K562 (cell line): ENCODE measurements around the gene ST7. TPM values are rescaled to one million over a fixed set of nuclear protein-coding genes. Genes with fewer than 3 reads are reported as not detected.

Source experiments
- ATAC-seq: fragments of 200-7000 bp; cut with Tn5 transposase; 3 replicates; pipeline ENCODE4 v1.9.1; 2020; ENCODE audit warnings: moderate library complexity
- BruUV-seq: library from RNA; stranded (reverse); fragments of 400-500 nt; replicated peaks from 2 replicates; lab custom pipeline; 2021; lab: Mats Ljungman, UMichigan
- CTCF ChIA-PET: fragments of 300-600 bp; formaldehyde crosslinking; extraction: SDS; loops from one replicate; lab custom pipeline; 2021; ENCODE audit warnings: low intra/inter-chr PET ratio; lab: Yijun Ruan, JAX
- POLR2A ChIA-PET: fragments of 300-600, 350-650 bp; sonication (Branson Sonifier 250); formaldehyde crosslinking; extraction: SDS; loops from one replicate; lab custom pipeline; 2021; ENCODE audit warnings: antibody characterized with exemption, inconsistent platforms; lab: Yijun Ruan, JAX
- DNase-seq, 4 experiments: peaks; one replicate each; pipeline versions ENCODE4 v3.0.0 to v3.0.0-alpha.2; 2011 to 2018; ENCODE audit warnings: low spot score in 3 of 4, mixed read lengths in 3 of 4; ENCODE audit errors: extremely low read depth in 1 of 4
- FAIRE-seq: peaks from 2 replicates; lab custom pipeline; 2011; peaks lifted over from hg19 to GRCh38; lab: Jason Lieb, UNC
- H2AFZ ChIP-seq: 2 replicates; pipeline ENCODE4 v1.6.0; 2011; ENCODE audit warnings: low read depth, low read length, control low read depth, inconsistent platforms
- H3K27ac ChIP-seq: fragments of 200-600 bp; 3 replicates; pipeline ENCODE4 v1.8.0; 2011; ENCODE audit warnings: low read depth, mild to moderate bottlenecking, control low read depth, inconsistent platforms, low read length, moderate library complexity, mixed read lengths; ENCODE audit errors: extremely low read depth
- H3K27me3 ChIP-seq, 2 experiments: fragments of 300-600 bp in 1 of 2; 2 replicates in 1 of 2; 3 replicates in 1 of 2; pipeline versions ENCODE4 v1.6.0 to v1.8.0; 2011; ENCODE audit warnings: inconsistent platforms in 2 of 2, low read length in 2 of 2, mild to moderate bottlenecking in 1 of 2, mixed read lengths in 1 of 2, moderate library complexity in 1 of 2; ENCODE audit not compliant: control insufficient read depth in 2 of 2, insufficient read depth in 2 of 2
- H3K36me3 ChIP-seq: fragments of 300-600 bp; 3 replicates; pipeline ENCODE4 v1.8.0; 2011; ENCODE audit warnings: mild to moderate bottlenecking, low read length, inconsistent platforms; ENCODE audit not compliant: control insufficient read depth, insufficient read depth
- H3K4me1 ChIP-seq, 2 experiments: fragments of 200-600 bp in 1 of 2; replicated peaks in 1 of 2; 2 replicates in 1 of 2; 3 replicates in 1 of 2; pipeline versions ENCODE4 v1.5.1 to v1.8.0; 2011; ENCODE audit warnings: inconsistent platforms in 2 of 2, low read length in 2 of 2, mild to moderate bottlenecking in 1 of 2, mixed read lengths in 1 of 2, moderate library complexity in 1 of 2; ENCODE audit not compliant: control insufficient read depth in 2 of 2, insufficient read depth in 2 of 2
- H3K4me2 ChIP-seq: 2 replicates; pipeline ENCODE4 v1.6.1; 2011; ENCODE audit warnings: low read length, control low read depth, inconsistent platforms, mixed read lengths; ENCODE audit not compliant: insufficient read depth
- H3K4me3 ChIP-seq: fragments of 200-600 bp; sonication (generic), shearing (Covaris generic); 2 replicates; pipeline ENCODE4 v1.5.1; 2016; ENCODE audit warnings: control low read depth, inconsistent platforms
- H3K79me2 ChIP-seq: fragments of 200-600 bp; 3 replicates; pipeline ENCODE4 v1.8.0; 2011; ENCODE audit warnings: low read length, inconsistent platforms; ENCODE audit not compliant: control insufficient read depth, insufficient read depth
- H3K9ac ChIP-seq, 2 experiments: 2 replicates each; pipeline versions ENCODE4 v1.6.0 to v1.6.1; 2011; ENCODE audit warnings: low read depth in 2 of 2, low read length in 2 of 2, control low read depth in 1 of 2, inconsistent platforms in 1 of 2, mild to moderate bottlenecking in 1 of 2, mixed read lengths in 1 of 2; ENCODE audit not compliant: insufficient read depth in 1 of 2
- H3K9me1 ChIP-seq: one replicate; pipeline ENCODE4 v1.6.0; 2011; ENCODE audit warnings: inconsistent platforms, mild to moderate bottlenecking, low read length, moderate library complexity; ENCODE audit not compliant: control insufficient read depth, insufficient read depth
- H3K9me3 ChIP-seq: replicated peaks from 2 replicates; pipeline ENCODE4 v1.5.1; 2011; ENCODE audit warnings: low read depth, low read length, inconsistent platforms; ENCODE audit not compliant: control insufficient read depth, insufficient read depth
- H4K20me1 ChIP-seq: replicated peaks from 2 replicates; pipeline ENCODE4 v1.6.1; 2011; ENCODE audit warnings: low read length, inconsistent platforms, mixed read lengths; ENCODE audit not compliant: control insufficient read depth, insufficient read depth
- ARHGAP35 ChIP-seq: fragments of 450-650 bp; IDR thresholded peaks from 2 replicates; pipeline ENCODE4 v1.6.1; 2018; ENCODE audit not compliant: partially characterized antibody
- PKNOX1 ChIP-seq: fragments of 450-650 bp; IDR thresholded peaks from 2 replicates; pipeline ENCODE4 v1.6.1; 2016
- PTBP1 ChIP-seq: fragments of 200-400 bp; formaldehyde crosslinking; IDR thresholded peaks from 2 replicates; pipeline ENCODE4 v1.6.1; 2017; ENCODE audit warnings: low read depth, low read length
- SRSF1 ChIP-seq: fragments of 200-400 bp; formaldehyde crosslinking; IDR thresholded peaks from 2 replicates; pipeline ENCODE4 v1.6.1; 2017; ENCODE audit warnings: mild to moderate bottlenecking, low read depth, low read length, moderate library complexity
- ZNF140 ChIP-seq: fragments of 250-450 bp; sonication (Bioruptor Pico); IDR thresholded peaks from 2 replicates; pipeline ENCODE4 v1.8.0; 2021; ENCODE audit warnings: moderate library complexity, mild to moderate bottlenecking, inconsistent platforms
- WGBS: fragments of 100-300 bp; shearing (Covaris generic); methylation state at CpG from one replicate; pipeline ENCODE4 v1.1.6; 2016; ENCODE audit warnings: low coverage, mixed read lengths; ENCODE audit not compliant: insufficient coverage; ENCODE audit errors: missing lambda C conversion rate; 5-methylcytosine and 5-hydroxymethylcytosine counted together
- in situ Hi-C: fragments of 300-500 bp; cut with MboI; formaldehyde crosslinking; loops from 4 replicates; pipeline ENCODE4 v1.15.0; 2018; ENCODE audit warnings: inconsistent platforms, mixed read lengths
- intact Hi-C: fragments of 100-400 bp; cut with micrococcal nuclease; formaldehyde crosslinking; loops from 2 replicates; pipeline ENCODE4 v1.14.2; 2022
- polyA plus RNA-seq, 8 experiments: library from polyadenylated mRNA; depleted of rRNA in 4 of 8; stranded (reverse) in 5 of 8; unstranded in 3 of 8; fragments of >200 nt; fragmentation: Nextera tagmentation in 2 of 8; fragmentation: Illumina TruSeq in 1 of 8; extraction: Ambion mirVana in 2 of 8; extraction: Trizol in 1 of 8; gene quantifications; 2 replicates each; pipeline versions ENCODE4 v1.2.1 to v1.2.3, GENCODE V29; 2011 to 2014; ENCODE audit warnings: inconsistent platforms in 1 of 8, missing spikeins in 1 of 8
- total RNA-seq, 7 experiments: library from RNA; depleted of rRNA in 6 of 7; stranded (reverse); fragments of >200 nt in 6 of 7; fragmentation: Illumina TruSeq in 2 of 7; extraction: Trizol in 2 of 7; gene quantifications; 2 replicates each; pipeline versions ENCODE4 v1.2.1 to v1.2.3, GENCODE V29; 2011 to 2021; ENCODE audit warnings: low replicate concordance in 1 of 7

ST7 gene
- total and polyA plus RNA-seq, 9 of the 15 experiments (the other 6 are each of a cell fraction or from before 2014, with no cell fraction given): 23.9 to 56.3 (median 36.9) TPM

- H3K36me3 ChIP-seq: peaks cover 58% of the 10 kb centered on the region
- no peak overlapping the region for H3K9ac ChIP-seq
- POLR2A ChIA-PET: interaction anchor here (0.7 kb wide), 1 partner anchor 28 kb away, joined by 3 read pairs; no protein-coding TSS in a partner anchor
- H3K27ac ChIP-seq: no peak overlapping the region
- H2AFZ ChIP-seq: no peak overlapping the region
- FAIRE-seq (no peak), DNase-seq (no peak), ATAC-seq (no peak)
- H3K9me3 ChIP-seq: no peaks in the 10 kb centered on the region
- intact Hi-C loops: no loop called here
- no TSS peak for BruUV-seq
- no peaks in the 10 kb centered on the region for H4K20me1 ChIP-seq
- CTCF ChIA-PET: no interaction called here
- TF ChIP-seq PTBP1 (no peak), SRSF1 (no peak), ZNF140 (CRISPR knock-in tag) (no peak), PKNOX1 (no peak), ARHGAP35 (no peak)
- TF ChIP-seq, all 486 proteins: peak for 0
- Histone ChIP-seq H3K4me1 (peaks cover 0 to 5% of the 10 kb centered on the region in 2 experiments; a peak in 2 of 5 replicates), H3K9me1 (no peaks in the 10 kb centered on the region), H3K4me2 (no peak overlapping the region), H3K79me2 (no peaks in the 10 kb centered on the region), H3K4me3 (no peak overlapping the region), H3K27me3 (no peaks in the 10 kb centered on the region)
- in situ Hi-C loops: no loop called here
- 92% methylated on average over 9 of the region's 9 CpGs for WGBS
These were observed 237.6 kb downstream of the ST7 start for GRCh38 chr7:117190746-117191435.
